Panc1 (cell line): ENCODE measurements around the gene FOXD2. TPM values are rescaled to one million over a fixed set of nuclear protein-coding genes. Genes with fewer than 3 reads are reported as not detected.
A peak's percentile ranks its signal among the peaks of the same experiment; 100 is the strongest.

ENCODE experiments used
- ATAC-seq: fragments of 200-7000 bp; cut with Tn5 transposase; 2 replicates; pipeline ENCODE4 v1.9.1; 2020; ENCODE audit warnings: mild to moderate bottlenecking, moderate library complexity
- BruUV-seq: library from RNA; stranded (reverse); fragments of 400-500 nt; replicated peaks from 2 replicates; lab custom pipeline; 2021; lab: Mats Ljungman, UMichigan
- CTCF ChIA-PET: fragments of 300-600 bp; sonication (Branson Sonifier 250); formaldehyde crosslinking; loops from one replicate; lab custom pipeline; 2022; ENCODE audit warnings: antibody characterized with exemption; lab: Charles Lee
- POLR2A ChIA-PET: fragments of 300-600 bp; sonication (Branson Sonifier 250); formaldehyde crosslinking; loops from one replicate; lab custom pipeline; 2022; ENCODE audit warnings: antibody characterized with exemption; lab: Charles Lee
- DNase-seq: peaks from one replicate; pipeline ENCODE4 v3.0.0-alpha.2; 2010; ENCODE audit warnings: low read depth, low spot score
- H3K27ac ChIP-seq: 2 replicates; pipeline ENCODE4 v1.5.1; 2011; ENCODE audit warnings: mild to moderate bottlenecking, low read length, inconsistent platforms
- H3K27me3 ChIP-seq: fragments of 200-500 bp; sonication (Bioruptor generic); 2 replicates; pipeline ENCODE4 v1.6.0; 2014; ENCODE audit warnings: low read length, inconsistent platforms; ENCODE audit not compliant: control insufficient read depth, insufficient read depth
- H3K36me3 ChIP-seq: fragments of 200-500 bp; sonication (Bioruptor generic); 2 replicates; pipeline ENCODE4 v1.5.1; 2014; ENCODE audit warnings: inconsistent platforms, mild to moderate bottlenecking, low read length, moderate library complexity; ENCODE audit not compliant: control insufficient read depth, insufficient read depth
- H3K4me1 ChIP-seq: 2 replicates; pipeline ENCODE4 v1.5.1; 2011; ENCODE audit warnings: inconsistent platforms, mild to moderate bottlenecking, low read length, moderate library complexity; ENCODE audit not compliant: control insufficient read depth, insufficient read depth
- H3K4me3 ChIP-seq, 2 experiments: 2 replicates each; pipeline ENCODE4 v1.5.1; 2011 to 2012; ENCODE audit warnings: low read depth in 2 of 2, low read length in 2 of 2, mild to moderate bottlenecking in 2 of 2, inconsistent platforms in 1 of 2, moderate library complexity in 1 of 2
- H3K9me3 ChIP-seq: fragments of 200-500 bp; sonication (Bioruptor generic); 2 replicates; pipeline ENCODE4 v1.5.1; 2014; ENCODE audit warnings: low read depth, mild to moderate bottlenecking, inconsistent platforms, low read length, moderate library complexity; ENCODE audit not compliant: control insufficient read depth, insufficient read depth
- CTCF ChIP-seq: fragments of 450-650 bp; IDR thresholded peaks from 2 replicates; pipeline ENCODE4 v1.5.1; 2017; ENCODE audit warnings: mild to moderate bottlenecking
- POLR2AphosphoS5 ChIP-seq: IDR thresholded peaks from 2 replicates; pipeline ENCODE4 v1.6.1; 2012; ENCODE audit warnings: mild to moderate bottlenecking, low read depth, low read length, moderate library complexity
- REST ChIP-seq, 2 experiments: IDR thresholded peaks; 2 replicates each; pipeline ENCODE4 v1.6.1; 2011 to 2012; ENCODE audit warnings: low read depth in 2 of 2, control low read depth in 1 of 2, low read length in 1 of 2, mild to moderate bottlenecking in 1 of 2, moderate library complexity in 1 of 2; ENCODE audit not compliant: insufficient read depth in 1 of 2
- SIN3A ChIP-seq: IDR thresholded peaks from 2 replicates; pipeline ENCODE4 v1.6.1; 2012; ENCODE audit warnings: low read depth, mild to moderate bottlenecking, low read length, moderate library complexity, borderline replicate concordance; ENCODE audit not compliant: insufficient read depth
- TCF7L2 ChIP-seq: IDR thresholded peaks from 2 replicates; pipeline ENCODE4 v1.6.1; 2011; ENCODE audit warnings: mild to moderate bottlenecking, low read depth, low read length, inconsistent platforms
- in situ Hi-C: cut with HindIII; loops from 2 replicates; pipeline ENCODE4 v1.10.0; 2016; ENCODE audit warnings: low sequenced_read_pairs, low pct_unique_long_range_greater_than_20kb
- intact Hi-C: fragments of 100-400 bp; cut with micrococcal nuclease; formaldehyde crosslinking; loops from one replicate; pipeline ENCODE4 v1.10.0; 2022; ENCODE audit not compliant: unreplicated experiment
- total RNA-seq: library from RNA; stranded (reverse); gene quantifications from one replicate; pipeline ENCODE4 v1.2.1, GENCODE V29; 2021; ENCODE audit not compliant: unreplicated experiment

Gene FOXD2
- total RNA-seq, 1 experiment from 2014 or later, result 2.2 TPM

- H3K27me3 ChIP-seq, result no peaks in the 10 kb centered on the region; the same call in 1 of the 2 replicates
- POLR2A ChIA-PET, result no interaction called here
- BruUV-seq, result no TSS peak
- H3K36me3 ChIP-seq, result no peaks in the 10 kb centered on the region
- CTCF ChIA-PET, result no interaction called here
- H3K4me1 ChIP-seq, result peaks cover 19% of the 10 kb centered on the region
- peak overlapping the region; percentile 31 to 51 for H3K4me3 ChIP-seq
- peak overlapping the region; percentile 51 for H3K27ac ChIP-seq
- H3K9me3 ChIP-seq, result no peaks in the 10 kb centered on the region
- DNase-seq, result no peak
- intact Hi-C loops (no loop called here), in situ Hi-C loops (no loop called here)
- TF ChIP-seq TCF7L2 (no peak), REST (IDR thresholded peaks at IDR 0.05; ENCODE audit: insufficient read depth in 1 of 2, low read depth in 2 of 2, low read length in 1 of 2) (no peak), CTCF (no peak), POLR2AphosphoS5 (no peak), SIN3A (no peak)
- ATAC-seq, result peak; percentile 88
Observed at GRCh38 chr1:47444562-47445465, 7.0 kb downstream of the FOXD2 start.

- H3K4me1 ChIP-seq, result peaks cover 9% of the 10 kb centered on the region
- intact Hi-C loops, result no loop called here
- H3K9me3 ChIP-seq, result no peaks in the 10 kb centered on the region
- no peaks in the 10 kb centered on the region for H3K36me3 ChIP-seq
- ChIA-PET POLR2A (no interaction called here), CTCF (no interaction called here)
- H3K27ac ChIP-seq, result no peak overlapping the region
- TF ChIP-seq REST (IDR thresholded peaks at IDR 0.05; ENCODE audit: insufficient read depth in 1 of 2, low read depth in 2 of 2, low read length in 1 of 2) (no peak), TCF7L2 (no peak), POLR2AphosphoS5 (no peak), CTCF (no peak), SIN3A (no peak)
- H3K4me3 ChIP-seq, result no peak overlapping the region
- no peak for ATAC-seq
- in situ Hi-C loops, result no loop called here
- no peaks in the 10 kb centered on the region; the same call in 1 of the 2 replicates for H3K27me3 ChIP-seq
- DNase-seq, result no peak
- BruUV-seq, result no TSS peak
Observed at GRCh38 chr1:47445823-47446550, 8.1 kb downstream of the FOXD2 start.
